Activated naive CD4-positive, alpha-beta T cell (primary cell): Measurements from ENCODE around the gene HUNK.
"Not testable (repeated sequence)": the region's sequence is repeated elsewhere in the genome, so short reads cannot be mapped to it uniquely, and the experiment has no call there.

Source experiments
- DNase-seq, 4 experiments: peaks; one replicate each; lab custom pipeline; 2025; lab: John Stamatoyannopoulos, UW

Gene HUNK

GRCh38 chr21:31870472-31871193 is 2.2 kb upstream of the HUNK start:
- no peak for DNase-seq

GRCh38 chr21:31871371-31871770 is 1.4 kb upstream of the HUNK start:
- not testable (repeated sequence) for DNase-seq

GRCh38 chr21:31872072-31872451 is 758 bp upstream of the HUNK start:
- DNase-seq: no peak

GRCh38 chr21:31873275-31873695 is 465 bp downstream of the HUNK start:
- DNase-seq: no peak

- DNase-seq: peak in 2 of 4 experiments; percentile 6 to 25
These were observed 1.1 kb downstream of the HUNK start for GRCh38 chr21:31873696-31874599.

GRCh38 chr21:31874812-31875212 is 2.0 kb downstream of the HUNK start:
- no peak for DNase-seq

- no peak for DNase-seq
These were observed 2.7 kb downstream of the HUNK start for GRCh38 chr21:31875496-31876015.

- no peak for DNase-seq
These were observed 4.7 kb downstream of the HUNK start for GRCh38 chr21:31877463-31877957.

GRCh38 chr21:31878831-31879230 is 6.0 kb downstream of the HUNK start:
- no peak for DNase-seq

- no peak for DNase-seq
These were observed 6.4 kb downstream of the HUNK start for GRCh38 chr21:31879241-31879650.

- DNase-seq: no peak
These were observed 7.1 kb downstream of the HUNK start for GRCh38 chr21:31879911-31880310.

GRCh38 chr21:31880816-31881215 is 8.0 kb downstream of the HUNK start:
- no peak for DNase-seq

- DNase-seq: no peak
These were observed 9.9 kb downstream of the HUNK start for GRCh38 chr21:31882711-31883110.

GRCh38 chr21:31885146-31885545 is 12.3 kb downstream of the HUNK start:
- DNase-seq: no peak

GRCh38 chr21:31886915-31887314 is 14.1 kb downstream of the HUNK start:
- DNase-seq: no peak

- no peak for DNase-seq
These were observed 14.6 kb downstream of the HUNK start for GRCh38 chr21:31887391-31887841.

GRCh38 chr21:31888936-31889371 is 16.1 kb downstream of the HUNK start:
- DNase-seq: no peak

- no peak for DNase-seq
These were observed 16.6 kb downstream of the HUNK start for GRCh38 chr21:31889460-31889859.

- no peak for DNase-seq
These were observed 19.9 kb downstream of the HUNK start for GRCh38 chr21:31892686-31893085.

GRCh38 chr21:31893851-31894415 is 21.1 kb downstream of the HUNK start:
- DNase-seq: no peak

GRCh38 chr21:31894457-31894856 is 21.6 kb downstream of the HUNK start:
- no peak for DNase-seq
